ENCODE results near the gene MYO15B. TPM values are rescaled to one million over a fixed set of nuclear protein-coding genes. Genes with fewer than 3 reads are reported as not detected.

Gene MYO15B
- total RNA-seq, 1 experiment from 2014 or later, result 30.3 TPM

GRCh38 chr17:75637551-75637950 lies 50.0 kb downstream of the MYO15B start:
- CTCF ChIA-PET, result interaction anchor here (0.7 to 2.3 kb wide), 2 partner anchors 37 to 111 kb away, joined by 3 to 9 read pairs; no protein-coding TSS in a partner anchor
- Histone ChIP-seq H3K4me1 (ENCODE audit: control insufficient read depth in 1 of 2, insufficient read depth in 2 of 2, low read length in 2 of 2) (peaks cover 33 to 55% of the 10 kb centered on the region in 2 experiments), H2AFZ (ENCODE audit: low read depth, low read length, poor library complexity, severe bottlenecking) (no peak overlapping the region), H3K9me2 (ENCODE audit: insufficient read depth) (no peaks in the 10 kb centered on the region), H3K27ac (ENCODE audit: low read depth, low read length) (no peak overlapping the region), H3K27me3 (ENCODE audit: insufficient read depth, low read length) (no peaks in the 10 kb centered on the region), H3K4me2 (ENCODE audit: low read length) (no peak overlapping the region), H3K79me2 (ENCODE audit: insufficient read depth, low read length) (no peaks in the 10 kb centered on the region), H3K9ac (ENCODE audit: low read length) (no peak overlapping the region), H3K36me3 (ENCODE audit: control insufficient read depth in 1 of 2, insufficient read depth in 2 of 2, low read length in 2 of 2) (0 out of 4 replicates have a peak, but pooled peaks cover 0 to 3% of the 10 kb centered on the region in 2 experiments), H3K4me3 (replicated peaks in 1 of 2; ENCODE audit: low read depth in 1 of 2, low read length in 2 of 2) (no peak overlapping the region), H4K20me1 (ENCODE audit: insufficient read depth) (no peaks in the 10 kb centered on the region), H3K9me3 (ENCODE audit: control insufficient read depth in 1 of 2, insufficient read depth in 1 of 2, low read depth in 1 of 2, low read length in 2 of 2) (no peaks in the 10 kb centered on the region)
- BruUV-seq (replicated peaks), result no TSS peak
- intact Hi-C loops (cut with micrococcal nuclease), result no loop called here
- ATAC-seq, result no peak
- POLR2A ChIA-PET, result no interaction called here
- RAD21 ChIA-PET (ENCODE audit: low non-redundant PET in 1 of 2, low total read pairs in 2 of 2, uncharacterized antibody in 2 of 2, unreplicated experiment in 2 of 2), result interaction anchor here in 1 of 2 experiments (0.6 kb wide), 1 partner anchor 230 kb away, joined by 4 read pairs; no protein-coding TSS in a partner anchor
- no peak for TF ChIP-seq CEBPB (IDR thresholded peaks at IDR 0.05; ENCODE audit: low read depth)
- TF ChIP-seq RAD21 (IDR thresholded peaks at IDR 0.05; ENCODE audit: low read depth), result no peak
- TF ChIP-seq, protein P1, sequence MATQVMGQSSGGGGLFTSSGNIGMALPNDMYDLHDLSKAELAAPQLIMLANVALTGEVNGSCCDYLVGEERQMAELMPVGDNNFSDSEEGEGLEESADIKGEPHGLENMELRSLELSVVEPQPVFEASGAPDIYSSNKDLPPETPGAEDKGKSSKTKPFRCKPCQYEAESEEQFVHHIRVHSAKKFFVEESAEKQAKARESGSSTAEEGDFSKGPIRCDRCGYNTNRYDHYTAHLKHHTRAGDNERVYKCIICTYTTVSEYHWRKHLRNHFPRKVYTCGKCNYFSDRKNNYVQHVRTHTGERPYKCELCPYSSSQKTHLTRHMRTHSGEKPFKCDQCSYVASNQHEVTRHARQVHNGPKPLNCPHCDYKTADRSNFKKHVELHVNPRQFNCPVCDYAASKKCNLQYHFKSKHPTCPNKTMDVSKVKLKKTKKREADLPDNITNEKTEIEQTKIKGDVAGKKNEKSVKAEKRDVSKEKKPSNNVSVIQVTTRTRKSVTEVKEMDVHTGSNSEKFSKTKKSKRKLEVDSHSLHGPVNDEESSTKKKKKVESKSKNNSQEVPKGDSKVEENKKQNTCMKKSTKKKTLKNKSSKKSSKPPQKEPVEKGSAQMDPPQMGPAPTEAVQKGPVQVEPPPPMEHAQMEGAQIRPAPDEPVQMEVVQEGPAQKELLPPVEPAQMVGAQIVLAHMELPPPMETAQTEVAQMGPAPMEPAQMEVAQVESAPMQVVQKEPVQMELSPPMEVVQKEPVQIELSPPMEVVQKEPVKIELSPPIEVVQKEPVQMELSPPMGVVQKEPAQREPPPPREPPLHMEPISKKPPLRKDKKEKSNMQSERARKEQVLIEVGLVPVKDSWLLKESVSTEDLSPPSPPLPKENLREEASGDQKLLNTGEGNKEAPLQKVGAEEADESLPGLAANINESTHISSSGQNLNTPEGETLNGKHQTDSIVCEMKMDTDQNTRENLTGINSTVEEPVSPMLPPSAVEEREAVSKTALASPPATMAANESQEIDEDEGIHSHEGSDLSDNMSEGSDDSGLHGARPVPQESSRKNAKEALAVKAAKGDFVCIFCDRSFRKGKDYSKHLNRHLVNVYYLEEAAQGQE (IDR thresholded peaks at IDR 0.05; ENCODE audit: low read depth), result no peak
- TF ChIP-seq ELF1 (IDR thresholded peaks at IDR 0.05; ENCODE audit: borderline replicate concordance, low read depth), result no peak
- TF ChIP-seq POLR2AphosphoS5 (IDR thresholded peaks at IDR 0.05; ENCODE audit: low read depth, low read length), result no peak
- TF ChIP-seq JUND (IDR thresholded peaks at IDR 0.05), result no peak
- TF ChIP-seq, protein P2, sequence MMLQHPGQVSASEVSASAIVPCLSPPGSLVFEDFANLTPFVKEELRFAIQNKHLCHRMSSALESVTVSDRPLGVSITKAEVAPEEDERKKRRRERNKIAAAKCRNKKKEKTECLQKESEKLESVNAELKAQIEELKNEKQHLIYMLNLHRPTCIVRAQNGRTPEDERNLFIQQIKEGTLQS (IDR thresholded peaks at IDR 0.05), result no peak
- no peak for TF ChIP-seq TCF7L2 (IDR thresholded peaks at IDR 0.05; ENCODE audit: borderline replicate concordance, extremely low read depth, insufficient read depth, insufficient read length)
- TF ChIP-seq YY1 (IDR thresholded peaks at IDR 0.05; ENCODE audit: extremely low read depth, insufficient replicate concordance, low read depth, low read length), result no peak
- TF ChIP-seq EZH2 (IDR thresholded peaks at IDR 0.05), result no peak
- no peak for TF ChIP-seq FOSL1 (IDR thresholded peaks at IDR 0.05; ENCODE audit: low read depth)
- no peak for TF ChIP-seq EZH2phosphoT487 (IDR thresholded peaks at IDR 0.05; ENCODE audit: borderline replicate concordance)
- TF ChIP-seq, protein P3, sequence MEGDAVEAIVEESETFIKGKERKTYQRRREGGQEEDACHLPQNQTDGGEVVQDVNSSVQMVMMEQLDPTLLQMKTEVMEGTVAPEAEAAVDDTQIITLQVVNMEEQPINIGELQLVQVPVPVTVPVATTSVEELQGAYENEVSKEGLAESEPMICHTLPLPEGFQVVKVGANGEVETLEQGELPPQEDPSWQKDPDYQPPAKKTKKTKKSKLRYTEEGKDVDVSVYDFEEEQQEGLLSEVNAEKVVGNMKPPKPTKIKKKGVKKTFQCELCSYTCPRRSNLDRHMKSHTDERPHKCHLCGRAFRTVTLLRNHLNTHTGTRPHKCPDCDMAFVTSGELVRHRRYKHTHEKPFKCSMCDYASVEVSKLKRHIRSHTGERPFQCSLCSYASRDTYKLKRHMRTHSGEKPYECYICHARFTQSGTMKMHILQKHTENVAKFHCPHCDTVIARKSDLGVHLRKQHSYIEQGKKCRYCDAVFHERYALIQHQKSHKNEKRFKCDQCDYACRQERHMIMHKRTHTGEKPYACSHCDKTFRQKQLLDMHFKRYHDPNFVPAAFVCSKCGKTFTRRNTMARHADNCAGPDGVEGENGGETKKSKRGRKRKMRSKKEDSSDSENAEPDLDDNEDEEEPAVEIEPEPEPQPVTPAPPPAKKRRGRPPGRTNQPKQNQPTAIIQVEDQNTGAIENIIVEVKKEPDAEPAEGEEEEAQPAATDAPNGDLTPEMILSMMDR (IDR thresholded peaks at IDR 0.05 in 2 of 3, conservative IDR thresholded peaks at IDR 0.05 in 1 of 3; ENCODE audit: borderline replicate concordance in 1 of 3, insufficient read depth in 1 of 3, low read depth in 2 of 3, low read length in 2 of 3), result no peak
- no peak for TF ChIP-seq ZFX (IDR thresholded peaks at IDR 0.05)
- no peak for TF ChIP-seq SRF (IDR thresholded peaks at IDR 0.05; ENCODE audit: low read depth)
- TF ChIP-seq SP1 (IDR thresholded peaks at IDR 0.05; ENCODE audit: low read depth), result no peak
- TF ChIP-seq ZNF274 (IDR thresholded peaks at IDR 0.05; ENCODE audit: low read depth, low read length), result no peak
- no peak for TF ChIP-seq EGR1 (IDR thresholded peaks at IDR 0.05; ENCODE audit: low read depth)
- TF ChIP-seq SIN3A (IDR thresholded peaks at IDR 0.05; ENCODE audit: low read depth), result no peak
- DNase-seq (ENCODE audit: low read depth, low spot score), result no peak

All from HCT116 (cell line).